Type B pancreatic cell (in vitro differentiated cells): ENCODE data around the gene MARCKS. TPM values are rescaled to one million over a fixed set of nuclear protein-coding genes. Genes with fewer than 3 reads are reported as not detected.

Experiments used
- DNase-seq: peaks from one replicate; pipeline ENCODE4 v3.0.0; 2021; ENCODE audit warnings: mixed read lengths; ENCODE audit not compliant: unreplicated experiment; ENCODE audit errors: extremely low spot score
- H3K27ac Mint-ChIP-seq: 2 replicates; pipeline ENCODE4 v1.8.0; 2021; ENCODE audit warnings: mild to moderate bottlenecking, mixed read lengths
- H3K27me3 Mint-ChIP-seq: 2 replicates; pipeline ENCODE4 v1.8.0; 2021; ENCODE audit warnings: mixed read lengths
- H3K36me3 Mint-ChIP-seq: 2 replicates; pipeline ENCODE4 v1.8.0; 2021; ENCODE audit warnings: mixed read lengths
- H3K4me1 Mint-ChIP-seq: one replicate; pipeline ENCODE4 v1.8.0; 2021; ENCODE audit warnings: mixed read lengths; ENCODE audit not compliant: unreplicated experiment
- H3K4me3 Mint-ChIP-seq: 2 replicates; pipeline ENCODE4 v1.8.0; 2021; ENCODE audit warnings: mild to moderate bottlenecking, mixed read lengths
- H3K9me3 Mint-ChIP-seq: 2 replicates; pipeline ENCODE4 v1.8.0; 2021; ENCODE audit warnings: mixed read lengths
- CTCF ChIP-seq: fragments of 200-600 bp; sonication (generic); conservative IDR thresholded peaks from 2 replicates; pipeline ENCODE4 v1.5.0; 2021; ENCODE audit warnings: antibody characterized with exemption, mild to moderate bottlenecking
- total RNA-seq: library from RNA; stranded (reverse); gene quantifications from 2 replicates; pipeline ENCODE4 v1.2.1, GENCODE V29; 2021; ENCODE audit warnings: low replicate concordance

The MARCKS gene
- total RNA-seq, 1 donor from 2014 or later, result 236 TPM

DNA sequence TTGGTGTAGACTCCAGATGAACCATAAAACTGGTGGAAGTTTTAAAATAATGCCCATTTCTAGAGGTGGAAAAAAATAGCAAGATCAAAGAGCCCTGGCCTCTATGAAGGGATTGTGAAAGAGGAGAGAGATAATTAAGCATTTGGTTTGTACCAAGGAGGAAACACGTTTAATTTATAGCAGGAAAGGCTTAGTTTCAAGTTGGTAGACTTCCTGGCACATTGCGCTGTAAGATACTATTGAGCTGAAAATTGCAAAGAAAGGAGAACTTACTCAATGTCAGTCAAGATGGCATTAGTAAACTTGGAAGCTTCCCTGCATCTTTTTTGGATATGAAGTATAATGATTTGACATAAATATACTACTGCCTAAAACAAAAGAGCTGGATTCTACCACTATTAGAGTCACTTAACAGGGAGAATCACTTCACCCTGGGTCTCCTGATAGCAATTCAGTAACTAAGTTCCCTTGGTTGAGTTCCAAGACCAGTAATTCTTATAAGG is 24.4 kb downstream of the MARCKS start:
- no peak overlapping the region for H3K27ac Mint-ChIP-seq
- no peaks in the 10 kb centered on the region for H3K36me3 Mint-ChIP-seq
- H3K4me3 Mint-ChIP-seq, result no peak overlapping the region
- peaks cover 3% of the 10 kb centered on the region for H3K27me3 Mint-ChIP-seq
- no peak for TF ChIP-seq CTCF
- DNase-seq, result no peak
- no peaks in the 10 kb centered on the region for H3K9me3 Mint-ChIP-seq
- peaks cover 13% of the 10 kb centered on the region for H3K4me1 Mint-ChIP-seq

DNA sequence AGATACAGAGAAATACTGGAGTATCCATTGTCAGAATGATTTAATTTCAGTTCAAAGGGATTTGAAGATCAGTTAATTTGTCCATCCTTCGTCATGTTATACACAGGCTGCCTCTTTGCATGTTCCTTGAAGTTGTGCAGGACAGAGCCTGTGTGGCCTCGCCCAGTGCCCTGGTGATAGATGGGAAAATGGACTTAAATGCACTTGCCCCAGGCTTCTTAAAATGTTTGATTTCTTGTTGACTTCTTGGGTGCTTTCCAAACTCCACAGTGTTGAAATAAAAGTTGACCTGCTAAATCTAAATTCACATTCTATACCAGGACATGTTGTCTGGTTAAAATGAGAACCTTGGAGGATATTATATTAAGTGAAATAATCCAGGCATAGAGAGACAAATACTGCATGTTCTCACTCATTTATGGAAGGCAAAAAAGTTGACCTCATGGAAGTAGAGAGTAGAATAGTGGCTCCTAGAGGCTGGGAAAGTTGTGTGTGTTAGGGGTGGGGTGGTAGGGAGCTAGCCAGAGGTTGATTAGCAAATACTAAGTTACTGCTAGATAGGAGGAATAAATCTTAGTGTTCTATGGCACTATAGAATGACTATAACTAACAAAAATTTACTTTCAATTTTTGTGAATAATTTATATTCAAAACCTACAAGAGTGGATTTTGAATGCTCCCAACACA is 25.3 kb downstream of the MARCKS start:
- peaks cover 3% of the 10 kb centered on the region for H3K27me3 Mint-ChIP-seq
- peak overlapping the region; percentile 5 for H3K4me3 Mint-ChIP-seq
- peaks cover 13% of the 10 kb centered on the region for H3K4me1 Mint-ChIP-seq
- TF ChIP-seq CTCF, result no peak
- DNase-seq, result no peak
- no peak overlapping the region for H3K27ac Mint-ChIP-seq
- no peaks in the 10 kb centered on the region for H3K9me3 Mint-ChIP-seq
- H3K36me3 Mint-ChIP-seq, result no peaks in the 10 kb centered on the region

GRCh38 chr6:113884011-113884410 is 26.9 kb downstream of the MARCKS start:
- no peak for DNase-seq
- Mint-ChIP-seq H3K36me3 (no peaks in the 10 kb centered on the region), H3K27me3 (peaks cover 3% of the 10 kb centered on the region), H3K4me3 (no peak overlapping the region), H3K4me1 (peaks cover 10% of the 10 kb centered on the region), H3K9me3 (no peaks in the 10 kb centered on the region), H3K27ac (no peak overlapping the region)
- TF ChIP-seq CTCF, result no peak

- Mint-ChIP-seq H3K9me3 (no peaks in the 10 kb centered on the region), H3K36me3 (no peaks in the 10 kb centered on the region), H3K27ac (no peak overlapping the region), H3K4me3 (no peak overlapping the region), H3K27me3 (peaks cover 3% of the 10 kb centered on the region), H3K4me1 (peaks cover 4% of the 10 kb centered on the region)
- TF ChIP-seq CTCF, result no peak
- DNase-seq, result no peak
Observed at GRCh38 chr6:113886512-113886911, 29.4 kb downstream of the MARCKS start.

DNA sequence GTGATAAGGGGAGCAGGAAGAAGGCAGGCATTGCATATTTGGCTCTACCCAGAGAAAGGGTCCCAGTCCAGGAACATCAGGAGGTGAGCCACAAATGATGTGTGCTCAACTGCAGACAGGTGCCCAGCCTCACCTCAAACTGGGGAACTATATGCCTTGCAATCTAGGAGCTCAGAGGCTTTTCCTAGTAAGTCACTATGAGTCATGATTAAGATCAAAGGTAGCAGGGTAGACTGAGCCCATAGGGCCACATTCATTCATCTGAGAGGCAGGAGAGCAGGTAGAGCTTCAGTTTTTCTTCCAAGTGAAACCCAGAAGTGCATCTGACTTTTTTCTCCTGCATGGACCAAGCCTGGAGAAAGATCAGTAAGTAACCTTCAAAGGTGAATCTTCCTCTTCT is 31.3 kb downstream of the MARCKS start:
- Mint-ChIP-seq H3K36me3 (no peaks in the 10 kb centered on the region), H3K27ac (no peak overlapping the region), H3K27me3 (no peaks in the 10 kb centered on the region), H3K4me3 (no peak overlapping the region), H3K9me3 (no peaks in the 10 kb centered on the region), H3K4me1 (peaks cover under 1% of the 10 kb centered on the region)
- no peak for TF ChIP-seq CTCF
- DNase-seq, result no peak
